HEK293 (cell line): Measurements from ENCODE around the gene KIF21A.
"Not testable (repeated sequence)": the region's sequence is repeated elsewhere in the genome, so short reads cannot be mapped to it uniquely, and the experiment has no call there.

Experiments used
- CTCF ChIA-PET: fragments of 350-600 bp; formaldehyde crosslinking; extraction: SDS; loops from one replicate; lab custom pipeline; 2021; ENCODE audit warnings: antibody characterized with exemption; lab: Yijun Ruan, JAX
- POLR2A ChIA-PET: fragments of 300-600 bp; formaldehyde crosslinking; extraction: SDS; loops from one replicate; lab custom pipeline; 2020; ENCODE audit warnings: antibody characterized with exemption, inconsistent platforms; lab: Yijun Ruan, JAX
- H3K27ac ChIP-seq: fragments of 200-500 bp; sonication (Bioruptor generic); 2 replicates; pipeline ENCODE4 v1.5.1; 2014; ENCODE audit warnings: low read depth, low read length, control low read depth, inconsistent platforms; ENCODE audit errors: extremely low read depth
- H3K36me3 ChIP-seq, 2 experiments: fragments of 200-500 bp in 1 of 2; sonication (Bioruptor generic) in 1 of 2; 1 replicate in 1 of 2; 2 replicates in 1 of 2; pipeline ENCODE4 v1.5.1; 2014 to 2017; ENCODE audit warnings: inconsistent platforms in 2 of 2, low read length in 2 of 2; ENCODE audit not compliant: control insufficient read depth in 2 of 2, insufficient read depth in 1 of 2
- H3K4me1 ChIP-seq: fragments of 200-500 bp; sonication (Bioruptor generic); 2 replicates; pipeline ENCODE4 v1.5.1; 2014; ENCODE audit warnings: mild to moderate bottlenecking, low read length, inconsistent platforms; ENCODE audit not compliant: control insufficient read depth, insufficient read depth
- H3K4me3 ChIP-seq: 2 replicates; pipeline ENCODE4 v1.5.1; 2011; ENCODE audit warnings: low read depth, mild to moderate bottlenecking, control low read depth, low read length, moderate library complexity
- H3K9me3 ChIP-seq: fragments of 200-500 bp; sonication (Bioruptor generic); 2 replicates; pipeline ENCODE4 v1.5.1; 2014; ENCODE audit warnings: low read depth, low read length, inconsistent platforms; ENCODE audit not compliant: control insufficient read depth, insufficient read depth
- BCL6B ChIP-seq: fragments of 450-650 bp; formaldehyde crosslinking; IDR thresholded peaks from 2 replicates; pipeline ENCODE4 v1.5.1; 2017; ENCODE audit warnings: missing biosample characterization, missing genetic modification characterization
- FEZF1 ChIP-seq: fragments of 450-650 bp; formaldehyde crosslinking; IDR thresholded peaks from 2 replicates; pipeline ENCODE4 v1.5.1; 2016; ENCODE audit warnings: missing biosample characterization, missing genetic modification characterization
- IKZF3 ChIP-seq: fragments of 450-650 bp; IDR thresholded peaks from 2 replicates; pipeline ENCODE4 v1.5.0; 2018; ENCODE audit warnings: missing biosample characterization, mild to moderate bottlenecking, missing genetic modification characterization, moderate library complexity
- OSR2 ChIP-seq: fragments of 450-650 bp; formaldehyde crosslinking; IDR thresholded peaks from 2 replicates; pipeline ENCODE4 v1.5.1; 2016; ENCODE audit warnings: missing biosample characterization, missing genetic modification characterization
- PRDM6 ChIP-seq: fragments of 450-650 bp; formaldehyde crosslinking; IDR thresholded peaks from 2 replicates; pipeline ENCODE4 v1.5.1; 2017; ENCODE audit warnings: missing biosample characterization, missing genetic modification characterization
- ZFHX2 ChIP-seq: fragments of 450-650 bp; formaldehyde crosslinking; conservative IDR thresholded peaks from 2 replicates; pipeline ENCODE4 v1.5.1; 2016; ENCODE audit warnings: missing biosample characterization, missing genetic modification characterization
- ZFP3 ChIP-seq: fragments of 450-650 bp; formaldehyde crosslinking; IDR thresholded peaks from 2 replicates; pipeline ENCODE4 v1.5.1; 2016; ENCODE audit warnings: low read depth, missing biosample characterization, missing genetic modification characterization
- ZNF121 ChIP-seq: fragments of 450-650 bp; formaldehyde crosslinking; IDR thresholded peaks from 2 replicates; pipeline ENCODE4 v1.5.1; 2016; ENCODE audit warnings: missing biosample characterization, missing genetic modification characterization
- ZNF133 ChIP-seq: fragments of 450-650 bp; formaldehyde crosslinking; IDR thresholded peaks from 2 replicates; pipeline ENCODE4 v1.5.1; 2016; ENCODE audit warnings: missing biosample characterization, missing genetic modification characterization
- ZNF146 ChIP-seq: fragments of 450-650 bp; formaldehyde crosslinking; IDR thresholded peaks from 2 replicates; pipeline ENCODE4 v1.5.1; 2016; ENCODE audit warnings: missing biosample characterization, missing genetic modification characterization
- ZNF202 ChIP-seq: fragments of 450-650 bp; formaldehyde crosslinking; IDR thresholded peaks from 2 replicates; pipeline ENCODE4 v1.5.1; 2016; ENCODE audit warnings: missing biosample characterization, missing genetic modification characterization, borderline replicate concordance
- ZNF362 ChIP-seq: fragments of 450-650 bp; formaldehyde crosslinking; IDR thresholded peaks from 2 replicates; pipeline ENCODE4 v1.5.1; 2016; ENCODE audit warnings: missing biosample characterization, missing genetic modification characterization
- ZNF423 ChIP-seq: fragments of 450-650 bp; formaldehyde crosslinking; IDR thresholded peaks from 2 replicates; pipeline ENCODE4 v1.5.1; 2016; ENCODE audit warnings: missing biosample characterization, missing genetic modification characterization
- ZNF433 ChIP-seq: fragments of 450-650 bp; formaldehyde crosslinking; IDR thresholded peaks from 2 replicates; pipeline ENCODE4 v1.5.1; 2016; ENCODE audit warnings: missing biosample characterization, missing genetic modification characterization, low read depth
- ZNF510 ChIP-seq: fragments of 450-650 bp; formaldehyde crosslinking; IDR thresholded peaks from 2 replicates; pipeline ENCODE4 v1.5.1; 2018; ENCODE audit warnings: mild to moderate bottlenecking, missing genetic modification characterization, missing biosample characterization; ENCODE audit not compliant: insufficient replicate concordance
- ZNF596 ChIP-seq: fragments of 450-650 bp; IDR thresholded peaks from 2 replicates; pipeline ENCODE4 v1.5.0; 2018; ENCODE audit warnings: missing biosample characterization, mild to moderate bottlenecking, missing genetic modification characterization, moderate library complexity
- ZNF624 ChIP-seq: fragments of 450-650 bp; formaldehyde crosslinking; IDR thresholded peaks from 2 replicates; pipeline ENCODE4 v1.5.1; 2017; ENCODE audit warnings: missing biosample characterization, missing genetic modification characterization
- ZNF670 ChIP-seq: fragments of 450-650 bp; formaldehyde crosslinking; IDR thresholded peaks from 2 replicates; pipeline ENCODE4 v1.5.1; 2016; ENCODE audit warnings: missing biosample characterization, missing genetic modification characterization, low read depth
- ZNF785 ChIP-seq: fragments of 450-650 bp; formaldehyde crosslinking; IDR thresholded peaks from 2 replicates; pipeline ENCODE4 v1.5.1; 2016; ENCODE audit warnings: missing biosample characterization, missing genetic modification characterization
- ZNF792 ChIP-seq: fragments of 450-650 bp; formaldehyde crosslinking; IDR thresholded peaks from 2 replicates; pipeline ENCODE4 v1.5.1; 2016; ENCODE audit warnings: missing biosample characterization, missing genetic modification characterization
- ZNF843 ChIP-seq: fragments of 450-650 bp; formaldehyde crosslinking; IDR thresholded peaks from 2 replicates; pipeline ENCODE4 v1.5.1; 2016; ENCODE audit warnings: missing biosample characterization, missing genetic modification characterization

The KIF21A gene

GRCh38 chr12:39296496-39296895, 146.4 kb downstream of the KIF21A start:
- H3K4me3 ChIP-seq = no peak overlapping the region
- H3K36me3 ChIP-seq = no peaks in the 10 kb centered on the region
- POLR2A ChIA-PET = no interaction called here
- no peak for TF ChIP-seq BCL6B (tag by site-specific recombination)
- H3K27ac ChIP-seq = no peak overlapping the region
- peaks cover 24% of the 10 kb centered on the region for H3K4me1 ChIP-seq
- no peaks in the 10 kb centered on the region for H3K9me3 ChIP-seq
- CTCF ChIA-PET = no interaction called here

GRCh38 chr12:39295593-39295992, 147.3 kb downstream of the KIF21A start:
- H3K4me3 ChIP-seq, H3K27ac ChIP-seq, H3K36me3 ChIP-seq, POLR2A ChIA-PET, CTCF ChIA-PET, H3K9me3 ChIP-seq: not testable (repeated sequence)
- peaks cover 24% of the 10 kb centered on the region for H3K4me1 ChIP-seq

GRCh38 chr12:39294715-39295114, 148.2 kb downstream of the KIF21A start:
- TF ChIP-seq OSR2 (tag by site-specific recombination) (peak; percentile 56), ZNF423 (tag by site-specific recombination) (no peak)
- TF ChIP-seq, all 188 proteins: peak for 1
- no peak overlapping the region for H3K4me3 ChIP-seq
- CTCF ChIA-PET = no interaction called here

GRCh38 chr12:39292125-39292630, 150.7 kb downstream of the KIF21A start:
- peaks cover 26% of the 10 kb centered on the region for H3K4me1 ChIP-seq
- POLR2A ChIA-PET = no interaction called here
- no peaks in the 10 kb centered on the region for H3K9me3 ChIP-seq
- CTCF ChIA-PET = no interaction called here
- H3K27ac ChIP-seq = no peak overlapping the region
- TF ChIP-seq ZFP3 (tag by site-specific recombination) (no peak), ZNF843 (tag by site-specific recombination) (peak; percentile 41; the same call in 1 of the 2 replicates), PRDM6 (peak; percentile 66), ZFHX2 (tag by site-specific recombination) (no peak), ZNF133 (no peak), FEZF1 (peak; percentile 42; the same call in 1 of the 2 replicates), ZNF423 (tag by site-specific recombination) (no peak)
- TF ChIP-seq, all 188 proteins: peak for 3
- H3K4me3 ChIP-seq = no peak overlapping the region
- H3K36me3 ChIP-seq = no peaks in the 10 kb centered on the region

More at GRCh38 chr12:39294715-39295114, 148.2 kb downstream of the KIF21A start:
- Histone ChIP-seq H3K9me3 (no peaks in the 10 kb centered on the region), H3K4me1 (peaks cover 24% of the 10 kb centered on the region), H3K27ac (no peak overlapping the region), H3K36me3 (no peaks in the 10 kb centered on the region)
- POLR2A ChIA-PET = no interaction called here

GRCh38 chr12:39287817-39288216, 155.1 kb downstream of the KIF21A start:
- no peaks in the 10 kb centered on the region for H3K36me3 ChIP-seq
- CTCF ChIA-PET = interaction anchor here (0.6 kb wide), 1 partner anchor 1475 kb away, joined by 4 read pairs; no protein-coding TSS in a partner anchor
- H3K9me3 ChIP-seq = no peaks in the 10 kb centered on the region
- H3K27ac ChIP-seq = no peak overlapping the region
- peaks cover 13% of the 10 kb centered on the region for H3K4me1 ChIP-seq
- POLR2A ChIA-PET = no interaction called here
- no peak overlapping the region for H3K4me3 ChIP-seq
- no peak for TF ChIP-seq ZNF362 (tag by site-specific recombination)
- no peak for TF ChIP-seq ZNF670
- no peak for TF ChIP-seq ZNF596 (tag by site-specific recombination)
- TF ChIP-seq ZNF785 (tag by site-specific recombination) = no peak
- TF ChIP-seq ZNF792 (tag by site-specific recombination) = no peak
- TF ChIP-seq ZNF121 (tag by site-specific recombination) = no peak
- no peak for TF ChIP-seq ZNF433 (tag by site-specific recombination)
- no peak for TF ChIP-seq ZNF510 (tag by site-specific recombination)
- no peak for TF ChIP-seq ZNF624
- TF ChIP-seq IKZF3 = no peak
- TF ChIP-seq ZNF146 (tag by site-specific recombination) = no peak
- TF ChIP-seq ZNF202 = no peak
